SK-N-SH (cell line): ENCODE measurements around the gene EXD2. TPM values are rescaled to one million over a fixed set of nuclear protein-coding genes. Genes with fewer than 3 reads are reported as not detected.

ENCODE experiments used
- CTCF ChIA-PET: fragments of 300-600, 350-600 bp; formaldehyde crosslinking; extraction: SDS; loops from one replicate; lab custom pipeline; 2021; lab: Yijun Ruan, JAX
- POLR2A ChIA-PET: fragments of 350-600 bp; sonication (Branson Sonifier 250); formaldehyde crosslinking; extraction: SDS; loops from one replicate; lab custom pipeline; 2020; ENCODE audit warnings: antibody characterized with exemption, inconsistent platforms; lab: Yijun Ruan, JAX
- DNase-seq: peaks from one replicate; pipeline ENCODE4 v3.0.0; 2012
- H2AFZ ChIP-seq: fragments of 200-600 bp; sonication (generic); 2 replicates; pipeline ENCODE4 v1.8.1; 2016; ENCODE audit warnings: antibody characterized with exemption, mild to moderate bottlenecking, low read depth
- H3F3A ChIP-seq: fragments of 200-600 bp; sonication (generic); replicated peaks from 2 replicates; pipeline ENCODE3; 2016; ENCODE audit warnings: antibody characterized with exemption, mild to moderate bottlenecking; ENCODE audit not compliant: insufficient read depth
- H3K27ac ChIP-seq, 2 experiments: fragments of 200-500 bp in 1 of 2; fragments of 200-600 bp in 1 of 2; sonication (Bioruptor generic) in 1 of 2; sonication (generic), shearing (Covaris generic) in 1 of 2; 2 replicates each; pipeline versions ENCODE4 v1.5.1 to v1.6.1; 2014 to 2016; ENCODE audit warnings: low read depth in 2 of 2, inconsistent platforms in 1 of 2, low read length in 1 of 2, mild to moderate bottlenecking in 1 of 2, mixed read lengths in 1 of 2
- H3K27me3 ChIP-seq: fragments of 200-600 bp; sonication (generic), shearing (Covaris generic); 2 replicates; pipeline ENCODE4 v1.6.1; 2016; ENCODE audit warnings: mixed run types; ENCODE audit not compliant: insufficient read depth
- H3K36me3 ChIP-seq, 2 experiments: fragments of 200-500 bp in 1 of 2; fragments of 200-600 bp in 1 of 2; sonication (Bioruptor generic) in 1 of 2; sonication (generic) in 1 of 2; replicated peaks in 1 of 2; 2 replicates each; pipeline versions ENCODE3 to v1.5.1; 2014 to 2016; ENCODE audit warnings: low read length in 1 of 2, mild to moderate bottlenecking in 1 of 2; ENCODE audit not compliant: insufficient read depth in 2 of 2, control insufficient read depth in 1 of 2
- H3K4me1 ChIP-seq, 2 experiments: fragments of 200-500 bp in 1 of 2; fragments of 200-600 bp in 1 of 2; sonication (Bioruptor generic) in 1 of 2; sonication (generic), shearing (Covaris generic) in 1 of 2; 2 replicates each; pipeline versions ENCODE4 v1.5.1 to v1.6.1; 2014 to 2016; ENCODE audit warnings: low read depth in 1 of 2, low read length in 1 of 2, mixed run types in 1 of 2; ENCODE audit not compliant: insufficient read depth in 2 of 2, control insufficient read depth in 1 of 2
- H3K4me2 ChIP-seq: fragments of 200-600 bp; sonication (generic), shearing (Covaris generic); 2 replicates; pipeline ENCODE4 v1.6.1; 2017; ENCODE audit warnings: mixed run types
- H3K4me3 ChIP-seq, 2 experiments: fragments of 200-500 bp in 1 of 2; fragments of 200-600 bp in 1 of 2; sonication (Bioruptor generic) in 1 of 2; sonication (generic), shearing (Covaris generic) in 1 of 2; 2 replicates each; pipeline versions ENCODE4 v1.5.1 to v1.8.1; 2014 to 2016; ENCODE audit warnings: low read depth in 2 of 2, inconsistent platforms in 1 of 2, low read length in 1 of 2, mild to moderate bottlenecking in 1 of 2, mixed read lengths in 1 of 2, moderate library complexity in 1 of 2
- H3K79me2 ChIP-seq: fragments of 200-600 bp; sonication (generic); 2 replicates; pipeline ENCODE4 v1.8.1; 2017; ENCODE audit warnings: mild to moderate bottlenecking; ENCODE audit not compliant: insufficient read depth
- H3K9ac ChIP-seq: fragments of 200-600 bp; sonication (generic); 2 replicates; pipeline ENCODE4 v1.6.1; 2017; ENCODE audit warnings: mixed run types
- H3K9me2 ChIP-seq: fragments of 200-600 bp; sonication (generic); 2 replicates; pipeline ENCODE4 v1.6.1; 2017; ENCODE audit warnings: mixed run types
- H3K9me3 ChIP-seq: fragments of 200-600 bp; sonication (generic); 2 replicates; pipeline ENCODE4 v1.6.1; 2017; ENCODE audit warnings: mixed run types, mild to moderate bottlenecking, moderate library complexity
- H4K20me1 ChIP-seq: fragments of 200-600 bp; sonication (generic); 2 replicates; pipeline ENCODE4 v1.6.1; 2017; ENCODE audit warnings: mild to moderate bottlenecking, mixed run types; ENCODE audit not compliant: insufficient read depth
- CHD2 ChIP-seq: fragments of 150-350 bp; IDR thresholded peaks from 2 replicates; pipeline ENCODE4 v1.6.1; 2018; ENCODE audit warnings: low read length; ENCODE audit not compliant: partially characterized antibody
- ELF1 ChIP-seq: IDR thresholded peaks from 2 replicates; pipeline ENCODE4 v1.4.0; 2012
- EP300 ChIP-seq, 2 experiments: IDR thresholded peaks; 2 replicates each; pipeline versions ENCODE4 v1.4.0 to v1.6.1; 2012; ENCODE audit warnings: borderline replicate concordance in 1 of 2, low read depth in 1 of 2, low read length in 1 of 2
- EZH2phosphoT487 ChIP-seq: fragments of 200-600 bp; sonication (generic); IDR thresholded peaks from 2 replicates; pipeline ENCODE4 v1.6.1; 2017; ENCODE audit warnings: low read depth, mixed run types, mild to moderate bottlenecking, antibody characterized with exemption, moderate library complexity, borderline replicate concordance
- FOSL2 ChIP-seq: IDR thresholded peaks from 2 replicates; pipeline ENCODE4 v1.4.0; 2012; ENCODE audit warnings: low read depth, mild to moderate bottlenecking, moderate library complexity, borderline replicate concordance
- FOXJ3 ChIP-seq: sonication (generic); formaldehyde crosslinking; IDR thresholded peaks from 2 replicates; pipeline ENCODE4 v1.5.1; 2020; ENCODE audit warnings: mild to moderate bottlenecking, missing genetic modification reagents
- FOXM1 ChIP-seq: IDR thresholded peaks from 2 replicates; pipeline ENCODE4 v1.4.0; 2012; ENCODE audit warnings: low read depth, mild to moderate bottlenecking
- GABPA ChIP-seq: IDR thresholded peaks from 2 replicates; pipeline ENCODE4 v1.4.0; 2012; ENCODE audit warnings: low read depth, mild to moderate bottlenecking
- JUND ChIP-seq: IDR thresholded peaks from 2 replicates; pipeline ENCODE4 v1.4.0; 2012
- MEF2A ChIP-seq: IDR thresholded peaks from 2 replicates; pipeline ENCODE4 v1.4.0; 2012; ENCODE audit warnings: low read depth, borderline replicate concordance
- MXI1 ChIP-seq: IDR thresholded peaks from 2 replicates; pipeline ENCODE4 v1.6.1; 2012; ENCODE audit warnings: mild to moderate bottlenecking, low read depth, low read length, improper control_type of control experiment
- NRF1 ChIP-seq: IDR thresholded peaks from 2 replicates; pipeline ENCODE4 v1.6.1; 2012; ENCODE audit warnings: low read depth, mild to moderate bottlenecking, low read length
- POLR2AphosphoS5 ChIP-seq: IDR thresholded peaks from 2 replicates; pipeline ENCODE4 v1.6.1; 2012; ENCODE audit warnings: low read depth, low read length
- RAD21 ChIP-seq: IDR thresholded peaks from 2 replicates; pipeline ENCODE4 v1.6.1; 2012; ENCODE audit warnings: mild to moderate bottlenecking, low read length
- RCOR1 ChIP-seq: fragments of 150-350 bp; IDR thresholded peaks from 2 replicates; pipeline ENCODE4 v1.6.1; 2017; ENCODE audit warnings: antibody characterized with exemption, low read length
- RFX5 ChIP-seq: IDR thresholded peaks from 2 replicates; pipeline ENCODE4 v1.6.1; 2012; ENCODE audit warnings: mild to moderate bottlenecking, improper control_type of control experiment, low read length
- RXRA ChIP-seq: IDR thresholded peaks from 2 replicates; pipeline ENCODE4 v1.4.0; 2012; ENCODE audit warnings: low read depth, mild to moderate bottlenecking, borderline replicate concordance
- SMC3 ChIP-seq: IDR thresholded peaks from 2 replicates; pipeline ENCODE4 v1.6.1; 2012; ENCODE audit warnings: low read depth, low read length, improper control_type of control experiment
- TAF1 ChIP-seq: IDR thresholded peaks from 2 replicates; pipeline ENCODE4 v1.6.1; 2012; ENCODE audit warnings: low read depth, mild to moderate bottlenecking, low read length, moderate library complexity, borderline replicate concordance
- TCF12 ChIP-seq: IDR thresholded peaks from 2 replicates; pipeline ENCODE4 v1.4.0; 2012
- TEAD4 ChIP-seq: IDR thresholded peaks from 2 replicates; pipeline ENCODE4 v1.4.0; 2012; ENCODE audit warnings: mild to moderate bottlenecking, borderline replicate concordance; ENCODE audit not compliant: insufficient read depth
- polyA plus RNA-seq, 3 experiments: library from polyadenylated mRNA; depleted of rRNA; stranded (reverse); fragments of >200 nt; gene quantifications; 2 replicates each; pipeline ENCODE4 v1.2.3, GENCODE V29; 2012
- TF ChIP-seq, protein P1 (sequence below): fragments of 150-350 bp; IDR thresholded peaks from 2 replicates; pipeline ENCODE4 v1.6.1; 2016; ENCODE audit warnings: mild to moderate bottlenecking, low read depth, low read length
- TF ChIP-seq, protein P2 (sequence below): fragments of 200-600 bp; sonication (generic); IDR thresholded peaks from 2 replicates; pipeline ENCODE4 v1.6.1; 2017; ENCODE audit warnings: antibody characterized with exemption, mild to moderate bottlenecking, moderate library complexity
- TF ChIP-seq, protein P3 (sequence below): IDR thresholded peaks from 2 replicates; pipeline ENCODE4 v1.4.0; 2012; ENCODE audit warnings: low read depth
- TF ChIP-seq, protein P4 (sequence below): IDR thresholded peaks from 2 replicates; pipeline ENCODE4 v1.4.0; 2012; ENCODE audit warnings: low read depth, borderline replicate concordance

EXD2 gene
- polyA plus RNA-seq, 1 of the 3 experiments (the other 2 are of a cell fraction): 15.1 TPM

DNA sequence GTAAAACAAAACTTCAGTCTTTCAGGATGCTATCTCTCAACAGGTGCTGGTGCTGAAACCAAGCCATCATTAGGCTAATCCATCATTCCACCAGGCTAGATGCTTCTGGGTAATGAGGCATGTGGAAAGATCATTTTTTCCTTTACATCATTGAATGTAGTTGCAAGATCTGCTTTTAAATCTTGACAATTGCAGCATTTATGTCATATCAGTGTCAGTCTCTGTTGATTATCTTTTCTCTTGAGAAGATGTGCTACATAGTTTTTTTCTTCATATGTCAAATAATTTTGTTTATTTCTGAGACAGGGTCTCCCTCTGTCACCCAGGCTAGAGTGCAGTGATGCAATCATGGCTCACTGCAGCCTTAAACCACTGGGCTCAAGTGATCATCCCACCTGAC lies 16.2 kb upstream of the EXD2 start:
- no peaks in the 10 kb centered on the region for H3K4me1 ChIP-seq
- no peak overlapping the region for H3K4me3 ChIP-seq
- no peak overlapping the region for H3K4me2 ChIP-seq
- TF ChIP-seq RFX5: no peak
- no peak for TF ChIP-seq FOSL2
- no peak for TF ChIP-seq ELF1
- TF ChIP-seq EP300 (IDR thresholded peaks at IDR 0.05; ENCODE audit: borderline replicate concordance in 1 of 2, low read depth in 1 of 2, low read length in 1 of 2): no peak
- no peak for TF ChIP-seq CHD2
- no peak for TF ChIP-seq TEAD4
- TF ChIP-seq, protein P1, sequence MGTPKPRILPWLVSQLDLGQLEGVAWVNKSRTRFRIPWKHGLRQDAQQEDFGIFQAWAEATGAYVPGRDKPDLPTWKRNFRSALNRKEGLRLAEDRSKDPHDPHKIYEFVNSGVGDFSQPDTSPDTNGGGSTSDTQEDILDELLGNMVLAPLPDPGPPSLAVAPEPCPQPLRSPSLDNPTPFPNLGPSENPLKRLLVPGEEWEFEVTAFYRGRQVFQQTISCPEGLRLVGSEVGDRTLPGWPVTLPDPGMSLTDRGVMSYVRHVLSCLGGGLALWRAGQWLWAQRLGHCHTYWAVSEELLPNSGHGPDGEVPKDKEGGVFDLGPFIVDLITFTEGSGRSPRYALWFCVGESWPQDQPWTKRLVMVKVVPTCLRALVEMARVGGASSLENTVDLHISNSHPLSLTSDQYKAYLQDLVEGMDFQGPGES: no peak
- TF ChIP-seq, protein P2, sequence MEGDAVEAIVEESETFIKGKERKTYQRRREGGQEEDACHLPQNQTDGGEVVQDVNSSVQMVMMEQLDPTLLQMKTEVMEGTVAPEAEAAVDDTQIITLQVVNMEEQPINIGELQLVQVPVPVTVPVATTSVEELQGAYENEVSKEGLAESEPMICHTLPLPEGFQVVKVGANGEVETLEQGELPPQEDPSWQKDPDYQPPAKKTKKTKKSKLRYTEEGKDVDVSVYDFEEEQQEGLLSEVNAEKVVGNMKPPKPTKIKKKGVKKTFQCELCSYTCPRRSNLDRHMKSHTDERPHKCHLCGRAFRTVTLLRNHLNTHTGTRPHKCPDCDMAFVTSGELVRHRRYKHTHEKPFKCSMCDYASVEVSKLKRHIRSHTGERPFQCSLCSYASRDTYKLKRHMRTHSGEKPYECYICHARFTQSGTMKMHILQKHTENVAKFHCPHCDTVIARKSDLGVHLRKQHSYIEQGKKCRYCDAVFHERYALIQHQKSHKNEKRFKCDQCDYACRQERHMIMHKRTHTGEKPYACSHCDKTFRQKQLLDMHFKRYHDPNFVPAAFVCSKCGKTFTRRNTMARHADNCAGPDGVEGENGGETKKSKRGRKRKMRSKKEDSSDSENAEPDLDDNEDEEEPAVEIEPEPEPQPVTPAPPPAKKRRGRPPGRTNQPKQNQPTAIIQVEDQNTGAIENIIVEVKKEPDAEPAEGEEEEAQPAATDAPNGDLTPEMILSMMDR: no peak
- TF ChIP-seq RXRA: no peak
- H3K27me3 ChIP-seq: no peaks in the 10 kb centered on the region; the same call in 1 of the 2 replicates
- DNase-seq: no peak
- H4K20me1 ChIP-seq: no peaks in the 10 kb centered on the region
- H3K9me3 ChIP-seq: no peaks in the 10 kb centered on the region
- no peaks in the 10 kb centered on the region for H3K9me2 ChIP-seq
- H3K36me3 ChIP-seq: no peaks in the 10 kb centered on the region
- no peak overlapping the region for H3K27ac ChIP-seq
- ChIA-PET POLR2A (no interaction called here), CTCF (no interaction called here)
- H3K9ac ChIP-seq: no peak overlapping the region
- no peak overlapping the region for H2AFZ ChIP-seq
- H3F3A ChIP-seq: no peaks in the 10 kb centered on the region
- no peaks in the 10 kb centered on the region for H3K79me2 ChIP-seq

DNA sequence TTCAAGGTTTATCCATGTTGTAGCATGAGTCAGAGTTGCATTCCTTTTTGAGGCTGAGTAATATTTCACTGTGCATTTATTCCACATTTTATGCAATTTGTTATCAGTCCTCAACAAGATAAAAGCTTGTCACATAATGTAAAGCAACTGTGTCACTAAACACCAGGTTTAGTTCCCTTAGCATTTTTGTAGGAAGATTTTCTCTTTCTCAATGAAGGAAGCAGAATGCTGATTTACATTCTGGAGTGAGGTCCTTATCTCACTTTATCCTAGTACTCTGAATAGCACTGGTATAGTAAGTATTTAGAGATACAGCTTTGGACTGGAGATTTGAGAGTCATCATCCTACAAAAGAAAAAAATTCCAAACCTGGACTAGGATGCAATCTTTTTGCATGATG lies 9.8 kb upstream of the EXD2 start:
- no peak overlapping the region for H3K4me3 ChIP-seq
- no peaks in the 10 kb centered on the region for H4K20me1 ChIP-seq
- no peaks in the 10 kb centered on the region for H3K27me3 ChIP-seq
- no peaks in the 10 kb centered on the region for H3K4me1 ChIP-seq
- ChIA-PET POLR2A (interaction anchor here (1.0 kb wide), 1 partner anchor 9 kb away, joined by 3 read pairs; the partner anchor contains the start of gene EXD2), CTCF (interaction anchor here (1.0 kb wide), 1 partner anchor 30 kb away, joined by 4 read pairs; no protein-coding TSS in a partner anchor)
- H3K36me3 ChIP-seq: no peaks in the 10 kb centered on the region
- H3F3A ChIP-seq: no peaks in the 10 kb centered on the region
- DNase-seq: no peak
- no peaks in the 10 kb centered on the region for H3K9me3 ChIP-seq
- H3K27ac ChIP-seq: no peak overlapping the region
- H3K4me2 ChIP-seq: no peak overlapping the region
- H3K9me2 ChIP-seq: no peaks in the 10 kb centered on the region
- H2AFZ ChIP-seq: no peak overlapping the region
- TF ChIP-seq TEAD4: no peak
- TF ChIP-seq MEF2A: no peak
- TF ChIP-seq RCOR1: no peak
- no peak for TF ChIP-seq CHD2
- TF ChIP-seq FOXJ3 (CRISPR knock-in tag): no peak
- TF ChIP-seq RAD21: no peak
- no peak for TF ChIP-seq MXI1
- no peak for TF ChIP-seq TCF12
- no peak for TF ChIP-seq SMC3
- TF ChIP-seq POLR2AphosphoS5: no peak
- no peak for TF ChIP-seq FOXM1
- no peak for TF ChIP-seq NRF1
- no peak for TF ChIP-seq TAF1
- TF ChIP-seq, protein P3, sequence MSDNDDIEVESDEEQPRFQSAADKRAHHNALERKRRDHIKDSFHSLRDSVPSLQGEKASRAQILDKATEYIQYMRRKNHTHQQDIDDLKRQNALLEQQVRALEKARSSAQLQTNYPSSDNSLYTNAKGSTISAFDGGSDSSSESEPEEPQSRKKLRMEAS: no peak
- TF ChIP-seq GABPA: no peak
- no peak for TF ChIP-seq ELF1
- no peak for TF ChIP-seq EZH2phosphoT487
- TF ChIP-seq, protein P4, sequence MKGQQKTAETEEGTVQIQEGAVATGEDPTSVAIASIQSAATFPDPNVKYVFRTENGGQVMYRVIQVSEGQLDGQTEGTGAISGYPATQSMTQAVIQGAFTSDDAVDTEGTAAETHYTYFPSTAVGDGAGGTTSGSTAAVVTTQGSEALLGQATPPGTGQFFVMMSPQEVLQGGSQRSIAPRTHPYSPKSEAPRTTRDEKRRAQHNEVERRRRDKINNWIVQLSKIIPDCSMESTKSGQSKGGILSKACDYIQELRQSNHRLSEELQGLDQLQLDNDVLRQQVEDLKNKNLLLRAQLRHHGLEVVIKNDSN: no peak
- no peak for TF ChIP-seq JUND
- TF ChIP-seq, protein P1: no peak
- H3K9ac ChIP-seq: no peak overlapping the region
- H3K79me2 ChIP-seq: no peaks in the 10 kb centered on the region
